HG03442 (cell line): ENCODE results near the gene AGK.

Experiments
- ATAC-seq: cut with Tn5 transposase; IDR thresholded peaks from one replicate; pipeline ENCODE4 v1.9.1; 2021; ENCODE audit warnings: mild to moderate bottlenecking, moderate library complexity; ENCODE audit not compliant: unreplicated experiment

Gene AGK

GRCh38 chr7:141551094-141551781, at the start of gene AGK:
Gene AGK, plus strand, starts transcription at chr7:141551410. Its CDS starts 4,057 bp downstream, at chr7:141555467.
- ATAC-seq: peak; percentile 91

GRCh38 chr7:141501451-141501850, 49.8 kb upstream of the AGK start:
- ATAC-seq: no peak

GRCh38 chr7:141511316-141511675, 39.9 kb upstream of the AGK start:
- no peak for ATAC-seq

GRCh38 chr7:141511676-141512396, 39.4 kb upstream of the AGK start:
- no peak for ATAC-seq

GRCh38 chr7:141512597-141512996, 38.6 kb upstream of the AGK start:
- ATAC-seq: no peak

GRCh38 chr7:141513720-141514119, 37.5 kb upstream of the AGK start:
- no peak for ATAC-seq

- ATAC-seq: no peak
Measured at GRCh38 chr7:141515941-141516340, 35.3 kb upstream of the AGK start.

GRCh38 chr7:141519623-141520022, 31.6 kb upstream of the AGK start:
- no peak for ATAC-seq

GRCh38 chr7:141522657-141523342, 28.4 kb upstream of the AGK start:
- no peak for ATAC-seq

GRCh38 chr7:141525973-141526514, 25.2 kb upstream of the AGK start:
- ATAC-seq: no peak

- ATAC-seq: no peak
Measured at GRCh38 chr7:141527076-141527475, 24.1 kb upstream of the AGK start.

- no peak for ATAC-seq
Measured at GRCh38 chr7:141528399-141528798, 22.8 kb upstream of the AGK start.

- ATAC-seq: no peak
Measured at GRCh38 chr7:141533149-141533949, 17.9 kb upstream of the AGK start.

- ATAC-seq: no peak
Measured at GRCh38 chr7:141534757-141535737, 16.2 kb upstream of the AGK start.

GRCh38 chr7:141537906-141538305, 13.3 kb upstream of the AGK start:
- ATAC-seq: no peak

- ATAC-seq: no peak
Measured at GRCh38 chr7:141541375-141541774, 9.8 kb upstream of the AGK start.

- no peak for ATAC-seq
Measured at GRCh38 chr7:141544831-141545230, 6.4 kb upstream of the AGK start.

GRCh38 chr7:141549582-141549981, 1.6 kb upstream of the AGK start:
- ATAC-seq: no peak

- no peak for ATAC-seq
Measured at GRCh38 chr7:141550386-141551093, 670 bp upstream of the AGK start.
